ENCODE data around the gene ALDH1A3.
"Not testable (repeated sequence)": the region's sequence is repeated elsewhere in the genome, so short reads cannot be mapped to it uniquely, and the experiment has no call there.

- not testable (repeated sequence) for TF ChIP-seq CTCF, POLR2A (IDR thresholded peaks at IDR 0.05)
Observed at GRCh38 chr15:100851428-100852015, 28.1 kb upstream of the ALDH1A3 start.

All from Peyer's patch (tissue), 4 donors.